SU-DHL-6 (cell line): ENCODE results near the gene TNNI3K.

Experiments used
- H2AFZ ChIP-seq: fragments of 200-600 bp; sonication (generic); 2 replicates; pipeline ENCODE4 v1.6.1; 2014; ENCODE audit warnings: low read depth, mild to moderate bottlenecking, moderate library complexity, mixed read lengths, antibody characterized with exemption, low read length; ENCODE audit not compliant: severe bottlenecking
- H3F3A ChIP-seq: fragments of 200-600 bp; shearing (Covaris generic); 2 replicates; pipeline ENCODE4 v1.6.0; 2016; ENCODE audit warnings: antibody characterized with exemption, mild to moderate bottlenecking; ENCODE audit not compliant: insufficient read depth
- H3K27ac ChIP-seq: fragments of 200-600 bp; sonication (generic); 2 replicates; pipeline ENCODE4 v1.5.1; 2016; ENCODE audit warnings: low read depth, mild to moderate bottlenecking, low read length, moderate library complexity, mixed read lengths
- H3K27me3 ChIP-seq: fragments of 200-600 bp; sonication (generic), shearing (Covaris generic); 2 replicates; pipeline ENCODE4 v1.6.0; 2014; ENCODE audit warnings: mild to moderate bottlenecking, low read length
- H3K36me3 ChIP-seq: fragments of 200-600 bp; sonication (generic); 2 replicates; pipeline ENCODE4 v1.6.1; 2014; ENCODE audit warnings: mild to moderate bottlenecking, low read length, mixed read lengths
- H3K4me2 ChIP-seq: fragments of 300-600, 200-600 bp; shearing (Covaris generic), sonication (generic); 2 replicates; pipeline ENCODE4 v1.6.0; 2014; ENCODE audit warnings: low read length, low read depth, mild to moderate bottlenecking; ENCODE audit not compliant: poor library complexity, severe bottlenecking
- H3K4me3 ChIP-seq: fragments of 200-600 bp; sonication (generic); 2 replicates; pipeline ENCODE4 v1.5.1; 2014; ENCODE audit warnings: antibody characterized with exemption, low read length, mild to moderate bottlenecking, mixed read lengths; ENCODE audit not compliant: insufficient read depth, poor library complexity, severe bottlenecking
- H3K79me2 ChIP-seq: fragments of 200-600 bp; sonication (generic); 2 replicates; pipeline ENCODE4 v1.6.1; 2014; ENCODE audit warnings: mild to moderate bottlenecking, low read length, moderate library complexity; ENCODE audit not compliant: insufficient read depth
- H3K9ac ChIP-seq: fragments of 200-600 bp; sonication (generic); 2 replicates; pipeline ENCODE4 v1.7.0; 2014; ENCODE audit warnings: mild to moderate bottlenecking, low read length
- H3K9me2 ChIP-seq: fragments of 200-600 bp; sonication (generic); replicated peaks from 2 replicates; pipeline ENCODE4 v1.6.1; 2014; ENCODE audit warnings: low read length; ENCODE audit not compliant: insufficient read depth
- H3K9me3 ChIP-seq: fragments of 200-600 bp; sonication (generic); 2 replicates; pipeline ENCODE4 v1.6.1; 2014; ENCODE audit warnings: low read length, mixed read lengths; ENCODE audit not compliant: insufficient read depth
- H4K20me1 ChIP-seq: fragments of 200-600 bp; sonication (generic); 2 replicates; pipeline ENCODE4 v1.6.1; 2014; ENCODE audit warnings: low read depth, mild to moderate bottlenecking, antibody characterized with exemption, low read length, moderate library complexity, mixed read lengths
- EZH2phosphoT487 ChIP-seq: fragments of 200-600 bp; sonication (generic), shearing (Covaris generic); conservative IDR thresholded peaks from 2 replicates; pipeline ENCODE4 v1.6.1; 2018; ENCODE audit warnings: mild to moderate bottlenecking, antibody characterized with exemption, low read length, moderate library complexity, mixed read lengths
- TF ChIP-seq, protein P1 (sequence below): fragments of 200-600 bp; sonication (generic); IDR thresholded peaks from one replicate; pipeline ENCODE4 v1.5.1; 2017; ENCODE audit warnings: antibody characterized with exemption, mild to moderate bottlenecking, low read length, moderate library complexity; ENCODE audit not compliant: insufficient read depth, poor library complexity, severe bottlenecking

Gene TNNI3K

GRCh38 chr1:74485622-74486021 is 250.4 kb downstream of the TNNI3K start:
- Histone ChIP-seq H3K36me3 (no peaks in the 10 kb centered on the region), H3K9me2 (no peaks in the 10 kb centered on the region), H3K4me3 (no peak overlapping the region), H4K20me1 (no peaks in the 10 kb centered on the region), H2AFZ (no peak overlapping the region), H3K9ac (no peak overlapping the region), H3K27me3 (no peaks in the 10 kb centered on the region; the same call in 1 of the 2 replicates), H3K9me3 (no peaks in the 10 kb centered on the region), H3F3A (no peaks in the 10 kb centered on the region), H3K4me2 (no peak overlapping the region), H3K27ac (no peak overlapping the region), H3K79me2 (no peaks in the 10 kb centered on the region)
- TF ChIP-seq EZH2phosphoT487, result no peak
- TF ChIP-seq, protein P1, sequence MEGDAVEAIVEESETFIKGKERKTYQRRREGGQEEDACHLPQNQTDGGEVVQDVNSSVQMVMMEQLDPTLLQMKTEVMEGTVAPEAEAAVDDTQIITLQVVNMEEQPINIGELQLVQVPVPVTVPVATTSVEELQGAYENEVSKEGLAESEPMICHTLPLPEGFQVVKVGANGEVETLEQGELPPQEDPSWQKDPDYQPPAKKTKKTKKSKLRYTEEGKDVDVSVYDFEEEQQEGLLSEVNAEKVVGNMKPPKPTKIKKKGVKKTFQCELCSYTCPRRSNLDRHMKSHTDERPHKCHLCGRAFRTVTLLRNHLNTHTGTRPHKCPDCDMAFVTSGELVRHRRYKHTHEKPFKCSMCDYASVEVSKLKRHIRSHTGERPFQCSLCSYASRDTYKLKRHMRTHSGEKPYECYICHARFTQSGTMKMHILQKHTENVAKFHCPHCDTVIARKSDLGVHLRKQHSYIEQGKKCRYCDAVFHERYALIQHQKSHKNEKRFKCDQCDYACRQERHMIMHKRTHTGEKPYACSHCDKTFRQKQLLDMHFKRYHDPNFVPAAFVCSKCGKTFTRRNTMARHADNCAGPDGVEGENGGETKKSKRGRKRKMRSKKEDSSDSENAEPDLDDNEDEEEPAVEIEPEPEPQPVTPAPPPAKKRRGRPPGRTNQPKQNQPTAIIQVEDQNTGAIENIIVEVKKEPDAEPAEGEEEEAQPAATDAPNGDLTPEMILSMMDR, result no peak

- Histone ChIP-seq H3K36me3 (no peaks in the 10 kb centered on the region), H3F3A (no peaks in the 10 kb centered on the region), H3K4me3 (no peak overlapping the region), H3K27ac (no peak overlapping the region), H2AFZ (no peak overlapping the region), H3K79me2 (no peaks in the 10 kb centered on the region), H3K9me2 (no peaks in the 10 kb centered on the region), H3K9me3 (no peaks in the 10 kb centered on the region), H4K20me1 (no peaks in the 10 kb centered on the region), H3K4me2 (no peak overlapping the region), H3K27me3 (no peaks in the 10 kb centered on the region; the same call in 1 of the 2 replicates), H3K9ac (no peak overlapping the region)
- no peak for TF ChIP-seq EZH2phosphoT487
- TF ChIP-seq, protein P1, result no peak
Measured at GRCh38 chr1:74486036-74486435, 250.8 kb downstream of the TNNI3K start.

DNA sequence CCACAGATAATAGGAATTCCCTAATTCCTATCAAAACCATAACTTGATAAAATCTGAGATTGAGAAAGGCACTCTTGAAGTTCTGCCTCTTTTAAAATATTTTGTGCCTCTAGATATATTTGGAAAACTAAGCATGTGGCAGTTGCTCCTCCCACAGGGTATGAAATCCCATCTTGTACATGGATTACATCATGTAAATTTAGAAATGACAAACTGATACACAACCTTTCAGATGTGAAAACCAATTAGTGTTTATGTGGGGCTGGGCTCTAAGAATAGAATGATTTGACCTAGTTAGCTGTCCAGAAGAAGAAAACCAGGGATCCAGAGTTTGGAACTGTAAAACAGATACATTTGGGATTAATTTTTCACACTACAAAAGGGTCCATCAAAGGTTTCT is 261.5 kb downstream of the TNNI3K start:
- Histone ChIP-seq H2AFZ (no peak overlapping the region), H3F3A (no peaks in the 10 kb centered on the region), H3K9me2 (no peaks in the 10 kb centered on the region), H3K9ac (no peak overlapping the region), H3K36me3 (no peaks in the 10 kb centered on the region), H3K9me3 (no peaks in the 10 kb centered on the region), H3K79me2 (no peaks in the 10 kb centered on the region), H3K4me2 (no peak overlapping the region), H3K4me3 (no peak overlapping the region), H3K27me3 (no peaks in the 10 kb centered on the region), H4K20me1 (no peaks in the 10 kb centered on the region), H3K27ac (no peak overlapping the region)
- TF ChIP-seq EZH2phosphoT487, result no peak
- TF ChIP-seq, protein P1, result no peak
